HUES6 (cell line): ENCODE data around the gene CNTNAP2.

Source experiments
- H3K27ac ChIP-seq: 2 replicates; pipeline ENCODE4 v1.7.0; 2013; ENCODE audit warnings: low read depth, mild to moderate bottlenecking, low read length, inconsistent platforms
- H3K27me3 ChIP-seq: 2 replicates; pipeline ENCODE4 v1.6.1; 2013; ENCODE audit warnings: low read length; ENCODE audit not compliant: control insufficient read depth, insufficient read depth
- H3K36me3 ChIP-seq: 2 replicates; pipeline ENCODE4 v1.6.1; 2013; ENCODE audit warnings: low read length; ENCODE audit not compliant: control insufficient read depth, insufficient read depth
- H3K4me1 ChIP-seq: 2 replicates; pipeline ENCODE4 v1.6.1; 2013; ENCODE audit warnings: low read length; ENCODE audit not compliant: control insufficient read depth, insufficient read depth
- H3K4me3 ChIP-seq: 2 replicates; pipeline ENCODE4 v1.5.1; 2013; ENCODE audit warnings: low read depth, low read length
- H3K9ac ChIP-seq: one replicate; pipeline ENCODE4 v1.6.1; 2013; ENCODE audit warnings: mild to moderate bottlenecking, low read length
- H3K9me3 ChIP-seq: 2 replicates; pipeline ENCODE4 v1.6.1; 2013; ENCODE audit warnings: low read depth, low read length; ENCODE audit not compliant: control insufficient read depth, insufficient read depth

The CNTNAP2 gene

DNA sequence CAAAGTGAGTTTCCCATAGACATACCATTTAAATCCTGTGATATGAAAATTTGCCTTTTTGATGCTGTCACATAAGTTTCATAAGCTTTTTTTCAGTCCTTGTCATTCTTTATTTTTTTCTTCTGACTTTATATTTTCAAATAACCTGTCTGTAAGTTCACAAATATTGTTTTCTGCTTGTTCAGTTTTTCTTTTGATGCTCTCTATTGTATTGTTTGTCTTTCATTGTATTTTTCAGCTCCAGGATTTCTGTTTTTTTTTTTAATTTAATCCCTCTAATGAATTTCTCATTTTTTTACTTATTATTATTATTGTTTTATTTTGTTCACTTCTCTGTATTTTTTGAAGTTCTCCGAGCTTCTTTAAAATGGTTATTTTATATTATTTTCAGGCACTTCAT is 623.4 kb downstream of the CNTNAP2 start:
- Histone ChIP-seq H3K9ac (no peak overlapping the region), H3K27me3 (no peaks in the 10 kb centered on the region), H3K9me3 (0 out of 2 replicates have a peak, but pooled peaks cover 2% of the 10 kb centered on the region), H3K4me1 (no peaks in the 10 kb centered on the region), H3K36me3 (no peaks in the 10 kb centered on the region), H3K4me3 (no peak overlapping the region), H3K27ac (no peak overlapping the region)

DNA sequence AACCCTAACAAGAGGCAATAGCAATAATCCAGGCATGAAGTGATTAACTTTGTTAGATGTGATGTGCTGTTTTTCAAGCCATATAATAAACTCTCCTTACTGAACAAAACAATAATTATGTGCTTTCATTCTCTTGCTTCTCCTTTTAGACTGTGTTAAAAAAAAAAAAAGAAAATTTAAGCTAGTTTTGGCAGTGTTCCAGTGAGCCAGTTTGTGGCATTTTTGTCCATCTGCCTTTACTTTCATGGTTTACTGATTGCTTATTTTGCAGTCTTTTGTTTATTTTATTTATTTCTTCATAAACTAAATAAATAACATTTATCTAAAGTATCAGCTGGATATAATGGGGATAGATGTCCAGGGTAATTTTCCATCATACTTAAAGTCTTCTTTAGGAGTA is 625.3 kb downstream of the CNTNAP2 start:
- H3K27ac ChIP-seq, result no peak overlapping the region
- H3K4me3 ChIP-seq, result no peak overlapping the region
- H3K27me3 ChIP-seq, result no peaks in the 10 kb centered on the region
- no peaks in the 10 kb centered on the region for H3K36me3 ChIP-seq
- no peak overlapping the region for H3K9ac ChIP-seq
- 0 out of 2 replicates have a peak, but pooled peaks cover 2% of the 10 kb centered on the region for H3K9me3 ChIP-seq
- no peaks in the 10 kb centered on the region for H3K4me1 ChIP-seq

GRCh38 chr7:146754385-146754784 is 637.8 kb downstream of the CNTNAP2 start:
- H3K27ac ChIP-seq, result no peak overlapping the region
- H3K27me3 ChIP-seq, result no peaks in the 10 kb centered on the region
- H3K36me3 ChIP-seq, result no peaks in the 10 kb centered on the region
- H3K9me3 ChIP-seq, result peaks cover 11% of the 10 kb centered on the region
- no peak overlapping the region for H3K9ac ChIP-seq
- H3K4me1 ChIP-seq, result no peaks in the 10 kb centered on the region
- no peak overlapping the region for H3K4me3 ChIP-seq

DNA sequence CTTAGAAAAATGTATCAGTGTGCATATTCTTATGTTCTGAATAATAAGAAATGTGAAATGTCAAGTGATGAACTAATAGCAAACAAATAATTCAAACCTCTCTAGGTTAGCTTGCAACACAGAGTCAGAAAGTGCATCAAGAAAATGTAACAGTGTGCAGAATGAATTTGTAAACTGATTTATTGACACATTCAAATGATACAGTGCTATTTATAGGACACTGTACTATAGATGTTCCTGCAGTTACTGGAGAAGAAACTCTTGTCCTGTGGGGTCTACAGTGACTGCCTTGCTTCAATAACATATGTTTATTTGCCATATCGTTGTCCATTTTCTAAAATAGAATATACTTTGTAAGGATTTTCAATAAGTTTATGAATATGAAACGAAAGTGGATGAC is 639.0 kb downstream of the CNTNAP2 start:
- Histone ChIP-seq H3K36me3 (no peaks in the 10 kb centered on the region), H3K4me1 (no peaks in the 10 kb centered on the region), H3K9me3 (peaks cover 11% of the 10 kb centered on the region), H3K27me3 (no peaks in the 10 kb centered on the region), H3K27ac (no peak overlapping the region), H3K9ac (no peak overlapping the region), H3K4me3 (no peak overlapping the region)

DNA sequence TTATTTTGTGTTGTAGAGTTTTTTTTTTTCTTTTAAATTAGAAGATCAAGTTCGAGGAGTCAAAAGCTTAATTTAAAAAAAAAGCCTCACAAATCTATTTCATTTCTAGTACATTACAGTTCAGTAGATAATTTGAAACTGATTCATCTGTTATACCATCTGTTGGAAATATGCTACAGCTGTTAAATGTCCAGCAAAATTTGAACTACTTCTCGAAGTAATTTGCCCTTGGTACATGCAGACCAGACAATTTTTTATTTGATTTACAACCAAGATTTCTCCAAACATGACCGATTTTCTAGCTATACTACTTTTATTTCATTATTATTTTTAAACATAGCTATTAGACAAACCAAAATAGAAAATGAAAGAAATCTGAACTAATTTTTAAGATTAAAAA is 647.9 kb downstream of the CNTNAP2 start:
- H3K27me3 ChIP-seq, result no peaks in the 10 kb centered on the region
- no peaks in the 10 kb centered on the region for H3K36me3 ChIP-seq
- no peak overlapping the region for H3K27ac ChIP-seq
- H3K9ac ChIP-seq, result no peak overlapping the region
- H3K9me3 ChIP-seq, result 0 out of 2 replicates have a peak, but pooled peaks cover 3% of the 10 kb centered on the region
- no peaks in the 10 kb centered on the region for H3K4me1 ChIP-seq
- H3K4me3 ChIP-seq, result no peak overlapping the region

GRCh38 chr7:146768957-146769356 is 652.4 kb downstream of the CNTNAP2 start:
- H3K9me3 ChIP-seq, result no peaks in the 10 kb centered on the region

GRCh38 chr7:146772601-146773000 is 656.0 kb downstream of the CNTNAP2 start:
- H3K36me3 ChIP-seq, result no peaks in the 10 kb centered on the region
- no peak overlapping the region for H3K27ac ChIP-seq
- H3K4me3 ChIP-seq, result no peak overlapping the region
- H3K9ac ChIP-seq, result no peak overlapping the region
- no peaks in the 10 kb centered on the region for H3K4me1 ChIP-seq
- no peaks in the 10 kb centered on the region for H3K9me3 ChIP-seq
- no peaks in the 10 kb centered on the region for H3K27me3 ChIP-seq

More at GRCh38 chr7:146768957-146769356, 652.4 kb downstream of the CNTNAP2 start:
- H3K27me3 ChIP-seq, result no peaks in the 10 kb centered on the region
- no peaks in the 10 kb centered on the region for H3K4me1 ChIP-seq
- H3K36me3 ChIP-seq, result no peaks in the 10 kb centered on the region
- no peak overlapping the region for H3K4me3 ChIP-seq
- H3K9ac ChIP-seq, result no peak overlapping the region
- no peak overlapping the region for H3K27ac ChIP-seq

DNA sequence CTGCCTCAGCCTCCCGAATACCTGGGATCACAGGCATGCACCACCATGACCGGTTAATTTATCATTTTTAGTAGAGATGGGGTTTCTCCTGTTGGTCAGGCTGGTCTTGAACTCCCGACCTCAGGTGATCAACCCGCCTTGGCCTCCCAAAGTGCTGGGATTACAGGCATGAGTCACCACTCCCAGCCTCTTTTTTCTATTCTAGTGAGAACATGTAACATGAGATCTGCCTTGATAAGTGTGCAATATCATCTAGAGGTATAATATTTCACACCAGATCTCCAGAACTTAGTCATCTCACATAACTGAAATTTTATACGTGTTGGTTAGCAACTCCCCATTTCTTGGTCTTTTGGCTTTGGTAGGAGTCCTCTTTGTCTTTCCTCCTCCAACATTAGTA is 656.9 kb downstream of the CNTNAP2 start:
- Histone ChIP-seq H3K9me3 (no peaks in the 10 kb centered on the region), H3K4me3 (no peak overlapping the region), H3K27ac (no peak overlapping the region), H3K9ac (no peak overlapping the region), H3K4me1 (no peaks in the 10 kb centered on the region), H3K36me3 (no peaks in the 10 kb centered on the region), H3K27me3 (no peaks in the 10 kb centered on the region)

GRCh38 chr7:146781352-146782116 is 664.9 kb downstream of the CNTNAP2 start:
- H3K36me3 ChIP-seq, result no peaks in the 10 kb centered on the region
- no peak overlapping the region for H3K9ac ChIP-seq
- H3K27ac ChIP-seq, result no peak overlapping the region
- no peaks in the 10 kb centered on the region for H3K9me3 ChIP-seq
- no peak overlapping the region for H3K4me3 ChIP-seq
- no peaks in the 10 kb centered on the region for H3K4me1 ChIP-seq
- H3K27me3 ChIP-seq, result no peaks in the 10 kb centered on the region

DNA sequence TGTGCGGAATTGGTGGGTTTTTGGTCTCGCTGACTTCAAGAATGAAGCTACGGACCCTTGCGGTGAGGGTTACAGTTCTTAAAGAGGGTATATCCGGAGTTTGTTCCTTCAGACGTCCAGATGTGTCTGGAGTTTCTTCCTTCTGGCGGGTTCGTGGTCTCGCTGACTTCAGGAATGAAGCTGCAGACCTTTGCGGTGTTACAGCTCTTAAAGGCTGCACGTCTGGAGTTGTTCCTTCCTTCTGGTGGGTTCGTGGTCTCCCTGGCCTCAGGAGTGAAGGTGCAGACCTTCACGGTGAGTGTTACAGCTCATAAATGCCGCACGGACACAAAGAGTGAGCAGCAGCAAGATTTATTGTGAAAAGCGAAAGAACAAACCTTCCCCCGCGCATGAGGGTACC is 670.7 kb downstream of the CNTNAP2 start:
- H3K27me3 ChIP-seq, result no peaks in the 10 kb centered on the region
- no peak overlapping the region for H3K27ac ChIP-seq
- H3K9me3 ChIP-seq, result peaks cover 3% of the 10 kb centered on the region; the same call in 1 of the 2 replicates
- peaks cover 11% of the 10 kb centered on the region for H3K4me1 ChIP-seq
- no peaks in the 10 kb centered on the region for H3K36me3 ChIP-seq
- no peak overlapping the region for H3K9ac ChIP-seq
- H3K4me3 ChIP-seq, result no peak overlapping the region

GRCh38 chr7:146788008-146788407 is 671.4 kb downstream of the CNTNAP2 start:
- Histone ChIP-seq H3K9ac (no peak overlapping the region), H3K27ac (no peak overlapping the region), H3K4me3 (no peak overlapping the region), H3K36me3 (no peaks in the 10 kb centered on the region), H3K27me3 (no peaks in the 10 kb centered on the region), H3K4me1 (peaks cover 15% of the 10 kb centered on the region), H3K9me3 (peaks cover 3% of the 10 kb centered on the region; the same call in 1 of the 2 replicates)
